Activated naive CD4-positive, alpha-beta T cell treated with anti-CD3 and anti-CD28 coated beads, Interleukin-2, amount 50 U/mL, for 24 hours (primary cell): ENCODE measurements around the gene BTD.
A peak's percentile ranks its signal among the peaks of the same experiment; 100 is the strongest.
"Not testable (repeated sequence)": the region's sequence is repeated elsewhere in the genome, so short reads cannot be mapped to it uniquely, and the experiment has no call there.

ENCODE experiments used
- H3K27ac Mint-ChIP-seq: one replicate; pipeline ENCODE4 v1.8.0; 2021; ENCODE audit warnings: mild to moderate bottlenecking, mixed read lengths
- H3K27me3 Mint-ChIP-seq: one replicate; pipeline ENCODE4 v1.8.0; 2021; ENCODE audit warnings: mixed read lengths
- H3K36me3 Mint-ChIP-seq: one replicate; pipeline ENCODE4 v1.8.0; 2021; ENCODE audit warnings: mixed read lengths
- H3K4me1 Mint-ChIP-seq: one replicate; pipeline ENCODE4 v1.8.0; 2021; ENCODE audit warnings: mixed read lengths
- H3K4me3 Mint-ChIP-seq: one replicate; pipeline ENCODE4 v1.8.0; 2021; ENCODE audit warnings: mild to moderate bottlenecking, mixed read lengths
- H3K9me3 Mint-ChIP-seq: one replicate; pipeline ENCODE4 v1.8.0; 2021; ENCODE audit warnings: mixed read lengths

Gene BTD

DNA sequence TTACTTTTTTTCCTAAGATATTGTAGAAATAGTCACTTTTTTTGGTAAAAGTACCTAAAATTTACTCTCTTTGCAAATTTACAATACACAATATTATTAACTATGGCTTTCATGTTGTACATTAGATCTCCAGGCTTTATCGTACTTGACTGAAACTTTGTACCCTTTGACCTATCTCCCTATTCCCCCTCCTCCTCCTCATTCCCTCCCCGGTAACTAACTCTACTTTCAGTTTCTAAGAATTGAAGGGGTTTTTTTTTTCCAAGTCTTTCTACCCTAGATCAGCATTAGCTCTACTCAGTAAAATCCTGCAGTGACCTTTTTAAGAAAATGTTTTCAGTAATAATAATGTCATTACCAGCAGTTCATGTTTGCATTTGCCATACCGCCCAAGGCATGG, 10.3 kb upstream of the BTD start:
- Mint-ChIP-seq H3K4me3 (no peak overlapping the region), H3K9me3 (no peaks in the 10 kb centered on the region), H3K27me3 (no peaks in the 10 kb centered on the region), H3K27ac (no peak overlapping the region), H3K4me1 (peaks cover 1% of the 10 kb centered on the region), H3K36me3 (peaks cover 16% of the 10 kb centered on the region)

DNA sequence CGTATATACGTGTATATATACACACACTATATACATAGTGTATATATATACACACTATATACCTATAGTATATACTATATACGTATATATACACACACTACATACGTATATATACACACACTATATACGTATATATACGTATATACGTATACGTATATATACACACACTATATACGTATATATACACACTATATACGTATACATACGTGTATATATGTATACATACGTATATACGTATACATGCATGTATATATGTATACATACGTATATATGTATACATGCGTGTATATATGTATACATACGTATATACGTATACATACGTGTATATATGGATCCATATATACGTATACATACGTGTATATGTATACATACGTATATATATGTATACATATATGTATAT, 9.6 kb upstream of the BTD start:
- Mint-ChIP-seq H3K9me3 (no peaks in the 10 kb centered on the region), H3K27me3 (no peaks in the 10 kb centered on the region), H3K27ac (no peak overlapping the region), H3K4me3 (no peak overlapping the region), H3K36me3 (peaks cover 12% of the 10 kb centered on the region), H3K4me1 (peaks cover 6% of the 10 kb centered on the region)

- Mint-ChIP-seq H3K36me3 (peaks cover 14% of the 10 kb centered on the region), H3K27ac (no peak overlapping the region), H3K9me3 (no peaks in the 10 kb centered on the region), H3K4me1 (peaks cover 12% of the 10 kb centered on the region), H3K4me3 (no peak overlapping the region), H3K27me3 (no peaks in the 10 kb centered on the region)
Measured at GRCh38 chr3:15592968-15593367, 8.6 kb upstream of the BTD start.

- Mint-ChIP-seq H3K9me3 (no peaks in the 10 kb centered on the region), H3K4me1 (peaks cover 40% of the 10 kb centered on the region), H3K4me3 (no peak overlapping the region), H3K27ac (no peak overlapping the region), H3K27me3 (no peaks in the 10 kb centered on the region), H3K36me3 (peaks cover 15% of the 10 kb centered on the region)
Measured at GRCh38 chr3:15595955-15596354, 5.6 kb upstream of the BTD start.

DNA sequence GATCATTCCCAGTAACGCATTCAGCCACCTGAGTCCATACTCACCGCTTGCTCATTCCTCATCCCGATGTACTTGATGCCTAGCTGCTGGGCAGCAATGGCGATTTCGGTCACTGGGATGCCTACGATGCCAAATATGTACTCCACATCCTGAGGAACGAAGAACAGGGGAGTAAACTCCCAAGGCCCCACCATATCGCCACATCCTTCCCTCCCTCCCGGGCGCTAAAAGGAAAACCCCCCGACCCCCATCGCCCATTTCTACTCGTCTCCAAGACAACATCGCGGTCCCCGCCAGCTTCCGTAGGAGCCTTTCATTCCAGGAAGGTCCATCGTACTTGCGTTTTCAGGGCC, 523 bp upstream of the BTD start:
- peak overlapping the region; percentile 99 for H3K27ac Mint-ChIP-seq
- peaks cover 67% of the 10 kb centered on the region for H3K4me1 Mint-ChIP-seq
- H3K36me3 Mint-ChIP-seq: peaks cover 20% of the 10 kb centered on the region
- H3K27me3 Mint-ChIP-seq: no peaks in the 10 kb centered on the region
- no peaks in the 10 kb centered on the region for H3K9me3 Mint-ChIP-seq
- peak overlapping the region; percentile 100 for H3K4me3 Mint-ChIP-seq

- H3K27ac Mint-ChIP-seq: peak overlapping the region; percentile 99
- H3K27me3 Mint-ChIP-seq: no peaks in the 10 kb centered on the region
- H3K36me3 Mint-ChIP-seq: peaks cover 26% of the 10 kb centered on the region
- peak overlapping the region; percentile 100 for H3K4me3 Mint-ChIP-seq
- no peaks in the 10 kb centered on the region for H3K9me3 Mint-ChIP-seq
- H3K4me1 Mint-ChIP-seq: peaks cover 64% of the 10 kb centered on the region
Measured at GRCh38 chr3:15602146-15602536, 596 bp downstream of the BTD start.

DNA sequence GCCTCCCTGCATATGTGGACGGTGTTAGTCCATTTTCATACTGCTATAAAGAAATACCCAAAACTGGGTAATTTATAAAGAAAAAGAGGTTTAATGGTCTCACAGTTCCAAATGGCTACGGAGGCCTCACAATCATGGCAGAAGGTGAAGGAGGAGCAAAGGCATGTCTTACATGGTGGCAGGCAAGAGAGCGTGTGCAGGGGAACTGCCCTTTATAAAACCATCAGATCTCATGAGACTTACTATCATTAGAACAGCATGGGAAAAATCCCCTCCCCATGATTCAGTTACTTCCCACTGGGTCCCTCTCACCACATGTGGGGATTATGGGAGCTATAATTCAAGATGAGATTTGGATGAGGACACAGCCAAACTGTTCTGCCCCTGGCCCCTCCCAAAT, 1.3 kb downstream of the BTD start:
- H3K4me3 Mint-ChIP-seq: peak overlapping the region; percentile 100
- peaks cover 27% of the 10 kb centered on the region for H3K36me3 Mint-ChIP-seq
- H3K4me1 Mint-ChIP-seq: peaks cover 63% of the 10 kb centered on the region
- not testable (repeated sequence) for H3K27me3 Mint-ChIP-seq, H3K9me3 Mint-ChIP-seq
- peak overlapping the region; percentile 59 for H3K27ac Mint-ChIP-seq

GRCh38 chr3:15604584-15604983, 3.0 kb downstream of the BTD start:
- H3K9me3 Mint-ChIP-seq, H3K4me3 Mint-ChIP-seq, H3K27ac Mint-ChIP-seq, H3K27me3 Mint-ChIP-seq: not testable (repeated sequence)
- Mint-ChIP-seq H3K4me1 (peaks cover 47% of the 10 kb centered on the region), H3K36me3 (peaks cover 19% of the 10 kb centered on the region)

- Mint-ChIP-seq H3K27me3 (no peaks in the 10 kb centered on the region), H3K9me3 (no peaks in the 10 kb centered on the region), H3K27ac (no peak overlapping the region), H3K36me3 (peaks cover 17% of the 10 kb centered on the region), H3K4me1 (peaks cover 30% of the 10 kb centered on the region), H3K4me3 (no peak overlapping the region)
Measured at GRCh38 chr3:15606434-15606891, 4.9 kb downstream of the BTD start.

GRCh38 chr3:15610082-15610759, 8.7 kb downstream of the BTD start:
- H3K27me3 Mint-ChIP-seq: no peaks in the 10 kb centered on the region
- H3K27ac Mint-ChIP-seq: no peak overlapping the region
- peaks cover 30% of the 10 kb centered on the region for H3K4me1 Mint-ChIP-seq
- H3K4me3 Mint-ChIP-seq: no peak overlapping the region
- peaks cover 15% of the 10 kb centered on the region for H3K36me3 Mint-ChIP-seq
- no peaks in the 10 kb centered on the region for H3K9me3 Mint-ChIP-seq

GRCh38 chr3:15611018-15611417, 9.5 kb downstream of the BTD start:
- Mint-ChIP-seq H3K4me1 (peaks cover 28% of the 10 kb centered on the region), H3K27ac (no peak overlapping the region), H3K4me3 (no peak overlapping the region), H3K9me3 (no peaks in the 10 kb centered on the region), H3K27me3 (no peaks in the 10 kb centered on the region), H3K36me3 (peaks cover 17% of the 10 kb centered on the region)

DNA sequence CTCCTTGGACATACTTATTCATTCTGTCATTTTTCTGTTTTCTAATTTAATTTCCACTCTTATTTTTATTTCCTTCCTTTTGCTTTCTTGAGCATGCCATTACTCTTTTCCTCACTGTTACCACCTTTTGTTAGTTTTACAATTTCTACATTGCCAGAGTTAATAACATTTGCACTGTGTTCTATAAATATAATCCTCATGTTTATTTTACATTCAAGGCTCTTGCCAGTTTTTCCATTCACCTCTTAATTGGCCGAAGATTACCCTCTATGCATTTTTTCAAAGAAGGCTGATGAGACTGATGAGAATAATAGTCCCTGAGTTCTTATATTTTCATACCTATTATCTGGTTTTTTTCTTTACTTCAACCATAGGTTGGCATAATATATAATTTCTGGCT, 10.5 kb downstream of the BTD start:
- H3K27ac Mint-ChIP-seq: peak overlapping the region; percentile 37
- no peaks in the 10 kb centered on the region for H3K27me3 Mint-ChIP-seq
- H3K36me3 Mint-ChIP-seq: peaks cover 14% of the 10 kb centered on the region
- H3K4me1 Mint-ChIP-seq: peaks cover 25% of the 10 kb centered on the region
- H3K9me3 Mint-ChIP-seq: no peaks in the 10 kb centered on the region
- no peak overlapping the region for H3K4me3 Mint-ChIP-seq

DNA sequence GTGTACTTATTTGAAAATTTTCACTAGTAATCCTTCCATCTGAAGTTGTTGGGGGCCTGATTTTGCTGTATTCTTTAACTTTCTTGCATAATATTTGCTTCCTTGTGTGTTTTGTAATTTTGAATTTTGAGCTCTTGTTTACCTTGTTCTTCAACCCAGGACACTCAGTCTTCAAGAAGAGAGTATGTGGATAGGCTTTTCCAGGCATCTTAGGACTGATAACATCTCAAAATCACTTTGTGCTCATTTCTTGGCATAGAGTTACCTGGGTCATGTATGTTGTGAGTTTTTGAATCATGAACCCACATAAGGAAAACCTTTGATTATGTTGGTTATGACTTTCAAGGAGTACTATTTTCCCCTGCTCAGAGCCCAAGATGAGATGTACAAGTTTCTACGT, 13.4 kb downstream of the BTD start:
- Mint-ChIP-seq H3K27me3 (no peaks in the 10 kb centered on the region), H3K4me1 (peaks cover 25% of the 10 kb centered on the region), H3K4me3 (no peak overlapping the region), H3K36me3 (peaks cover 22% of the 10 kb centered on the region), H3K9me3 (peaks cover 11% of the 10 kb centered on the region), H3K27ac (no peak overlapping the region)

DNA sequence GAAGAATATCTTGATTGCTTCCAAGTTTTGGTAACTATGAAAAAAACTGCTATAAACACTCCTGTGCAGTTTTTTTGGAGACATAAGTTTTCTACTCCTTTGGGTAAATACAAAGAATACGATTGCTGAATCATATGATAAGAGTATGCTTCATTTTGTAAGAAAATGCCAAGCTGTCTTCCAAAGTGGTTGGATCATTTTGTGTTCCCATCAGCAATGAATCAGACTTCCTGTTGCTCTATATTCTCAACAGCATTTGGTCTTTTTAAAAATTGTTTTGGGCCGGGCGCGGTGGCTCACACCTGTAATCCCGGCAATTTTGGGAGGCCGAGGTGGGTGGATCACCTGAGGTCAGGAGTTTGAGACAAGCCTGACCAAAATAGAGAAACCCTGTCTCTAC, 14.5 kb downstream of the BTD start:
- no peaks in the 10 kb centered on the region for H3K27me3 Mint-ChIP-seq
- H3K36me3 Mint-ChIP-seq: peaks cover 29% of the 10 kb centered on the region
- H3K4me3 Mint-ChIP-seq: no peak overlapping the region
- H3K27ac Mint-ChIP-seq: no peak overlapping the region
- peaks cover 11% of the 10 kb centered on the region for H3K9me3 Mint-ChIP-seq
- H3K4me1 Mint-ChIP-seq: peaks cover 25% of the 10 kb centered on the region

DNA sequence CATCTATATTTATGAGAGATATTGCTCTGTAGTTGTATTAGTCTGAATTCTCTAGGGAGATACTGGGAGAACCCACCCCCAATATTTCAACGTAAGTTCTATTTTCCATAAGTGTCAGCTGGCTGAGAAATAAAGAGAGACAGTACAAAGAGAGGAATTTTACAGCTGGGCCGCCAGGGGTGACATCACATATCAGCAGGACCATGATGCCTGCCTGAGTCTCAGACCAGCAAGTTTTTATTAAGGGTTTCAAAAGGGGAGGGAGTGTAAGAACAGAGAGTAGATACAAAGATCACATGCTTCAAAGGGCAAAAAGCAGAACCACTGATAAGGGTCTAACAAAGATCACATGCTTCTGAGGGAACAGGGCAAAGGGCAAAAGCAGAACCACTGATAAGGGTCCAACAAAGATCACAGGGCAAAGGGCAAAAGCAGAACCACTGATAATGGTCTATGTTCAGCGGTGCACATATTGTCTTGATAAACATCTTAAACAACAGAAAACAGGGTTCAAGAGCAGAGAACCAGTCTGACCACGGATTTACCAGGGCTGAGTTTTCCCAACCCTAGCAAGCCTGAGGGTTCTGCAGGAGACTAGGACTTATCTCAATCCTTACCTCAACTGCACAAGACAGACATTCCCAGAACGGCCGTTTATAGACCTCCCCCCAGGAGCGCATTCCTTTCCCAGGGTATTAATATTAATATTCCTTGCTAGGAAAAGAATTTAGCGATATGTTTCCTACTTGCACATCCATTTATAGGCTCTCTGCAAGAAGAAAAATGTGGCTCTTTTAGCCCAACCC, 18.3 kb downstream of the BTD start:
- not testable (repeated sequence) for H3K27ac Mint-ChIP-seq, H3K4me3 Mint-ChIP-seq, H3K27me3 Mint-ChIP-seq
- Mint-ChIP-seq H3K4me1 (peaks cover 36% of the 10 kb centered on the region), H3K36me3 (peaks cover 44% of the 10 kb centered on the region), H3K9me3 (peaks cover 25% of the 10 kb centered on the region)
